ENCODE results near the gene SH2B3. TPM values are rescaled to one million over a fixed set of nuclear protein-coding genes. Genes with fewer than 3 reads are reported as not detected.

SH2B3 gene
- total RNA-seq, 1 experiment from 2014 or later, result 40.3 TPM

- Histone ChIP-seq H2BK20ac (ENCODE audit: low read depth, low read length, poor library complexity, severe bottlenecking) (no peak overlapping the region), H3K79me1 (ENCODE audit: insufficient read depth, low read depth, low read length, poor library complexity, severe bottlenecking) (no peaks in the 10 kb centered on the region), H3K14ac (ENCODE audit: insufficient read depth, low read length) (no peak overlapping the region), H3K4me1 (ENCODE audit: insufficient read depth, low read length) (no peaks in the 10 kb centered on the region), H2AK5ac (ENCODE audit: insufficient read length, low read length) (no peak overlapping the region), H2BK12ac (ENCODE audit: insufficient read length, low read depth, low read length) (no peak overlapping the region), H2AFZ (ENCODE audit: low read length) (no peak overlapping the region), H4K5ac (ENCODE audit: insufficient read length, low read depth, low read length) (no peak overlapping the region), H3K9ac (ENCODE audit: extremely low read depth, insufficient read length, low read length) (no peak overlapping the region), H3K27ac (ENCODE audit: insufficient read length, low read depth, low read length) (no peak overlapping the region), H4K20me1 (ENCODE audit: control insufficient read depth, insufficient read depth, insufficient read length) (no peaks in the 10 kb centered on the region), H2BK5ac (ENCODE audit: insufficient read length, low read length) (no peak overlapping the region), H3K4ac (ENCODE audit: low read depth, low read length) (no peak overlapping the region), H2BK15ac (ENCODE audit: low read depth, low read length) (no peak overlapping the region), H3T11ph (ENCODE audit: low read length) (no peak overlapping the region), H4K91ac (ENCODE audit: insufficient read length, low read depth, low read length) (no peak overlapping the region), H4K8ac (replicated peaks; ENCODE audit: insufficient read length, low read depth, low read length) (no peak overlapping the region), H3K18ac (ENCODE audit: insufficient read length, low read depth, low read length) (no peak overlapping the region), H3K23me2 (ENCODE audit: insufficient read length, low read depth, low read length, poor library complexity, severe bottlenecking) (no peaks in the 10 kb centered on the region), H3K4me2 (ENCODE audit: insufficient read depth, insufficient read length, low read length) (no peak overlapping the region), H3K79me2 (ENCODE audit: insufficient read depth, low read length) (no peaks in the 10 kb centered on the region), H3K56ac (ENCODE audit: insufficient read length, low read depth, low read length) (no peak overlapping the region), H3K27me3 (ENCODE audit: insufficient read depth, low read length) (no peaks in the 10 kb centered on the region), H2BK120ac (ENCODE audit: low read depth, low read length, poor library complexity, severe bottlenecking) (no peak overlapping the region), H3K9me3 (ENCODE audit: control insufficient read depth, low read depth, low read length) (no peaks in the 10 kb centered on the region), H3K23ac (ENCODE audit: insufficient read length, low read depth, low read length) (no peak overlapping the region)
- H3K27me3 Mint-ChIP-seq (ENCODE audit: low read depth), result peaks cover 8% of the 10 kb centered on the region
- H3K4me3 Mint-ChIP-seq, result no peak overlapping the region
- no peak for TF ChIP-seq CTCF (conservative IDR thresholded peaks at IDR 0.05)
- whole genome bisulfite sequencing (ENCODE audit: extremely low coverage, insufficient read length, low lambda C conversion rate), result no CpG with 5 or more reads among the region's 13 CpGs
- peaks cover 0 to 13% of the 10 kb centered on the region in 2 experiments; a peak in 1 of 4 replicates for H3K4me1 Mint-ChIP-seq
- H3K36me3 Mint-ChIP-seq (ENCODE audit: insufficient read depth in 1 of 3, low read depth in 3 of 3), result peaks cover 0 to 10% (median 3%) of the 10 kb centered on the region in 3 experiments; a peak in 4 of 7 replicates
- no peak for DNase-seq
- H3K27ac Mint-ChIP-seq, result peak overlapping the region; percentile 79 to 84 (median 82); a peak in 5 of 7 replicates
- H3K9me3 Mint-ChIP-seq, result no peaks in the 10 kb centered on the region
Measured at GRCh38 chr12:111361073-111361716, 44.5 kb upstream of the SH2B3 start.

All from H9 (cell line).